ENCODE measurements around the gene FRMPD1. TPM values are rescaled to one million over a fixed set of nuclear protein-coding genes. Genes with fewer than 3 reads are reported as not detected.

The FRMPD1 gene
- total RNA-seq, 4 donors from 2014 or later: 0.21 TPM; not detected in 3

GRCh38 chr9:37676411-37676830, 25.7 kb downstream of the FRMPD1 start:
- no peak overlapping the region for H3K4me3 ChIP-seq
- intact Hi-C loops (cut with DNase I; ENCODE audit: low total_unique reads): no loop called here
- H3K4me1 ChIP-seq: no peaks in the 10 kb centered on the region
- no peaks in the 10 kb centered on the region for H3K27me3 ChIP-seq
- H3K36me3 ChIP-seq: no peaks in the 10 kb centered on the region
- no peak overlapping the region for H3K27ac ChIP-seq
- DNase-seq: no peak
- TF ChIP-seq POLR2A (IDR thresholded peaks at IDR 0.05): no peak
- no peak for TF ChIP-seq CTCF (IDR thresholded peaks at IDR 0.05)
- no peaks in the 10 kb centered on the region for H3K9me3 ChIP-seq

- H3K36me3 ChIP-seq: no peaks in the 10 kb centered on the region
- intact Hi-C loops (cut with DNase I; ENCODE audit: low total_unique reads): no loop called here
- no peak for DNase-seq
- TF ChIP-seq POLR2A (IDR thresholded peaks at IDR 0.05) (no peak), CTCF (IDR thresholded peaks at IDR 0.05) (no peak)
- H3K27me3 ChIP-seq: no peaks in the 10 kb centered on the region
- no peak overlapping the region for H3K27ac ChIP-seq
- no peaks in the 10 kb centered on the region for H3K4me1 ChIP-seq
- H3K4me3 ChIP-seq: no peak overlapping the region
- no peaks in the 10 kb centered on the region for H3K9me3 ChIP-seq
These were observed 26.7 kb downstream of the FRMPD1 start for GRCh38 chr9:37677435-37677834.

GRCh38 chr9:37678789-37679273, 28.1 kb downstream of the FRMPD1 start:
- no peak for DNase-seq

GRCh38 chr9:37679649-37680402, 29.1 kb downstream of the FRMPD1 start:
- intact Hi-C loops (cut with DNase I; ENCODE audit: low total_unique reads): no loop called here
- no peak overlapping the region for H3K27ac ChIP-seq
- no peak for DNase-seq
- no peak overlapping the region for H3K4me3 ChIP-seq
- no peaks in the 10 kb centered on the region for H3K9me3 ChIP-seq
- no peaks in the 10 kb centered on the region for H3K4me1 ChIP-seq
- no peaks in the 10 kb centered on the region for H3K36me3 ChIP-seq
- H3K27me3 ChIP-seq: no peaks in the 10 kb centered on the region
- no peak for TF ChIP-seq CTCF (IDR thresholded peaks at IDR 0.05)
- TF ChIP-seq POLR2A (IDR thresholded peaks at IDR 0.05): no peak

More at GRCh38 chr9:37678789-37679273, 28.1 kb downstream of the FRMPD1 start:
- intact Hi-C loops (cut with DNase I; ENCODE audit: low total_unique reads): no loop called here
- no peak overlapping the region for H3K4me3 ChIP-seq
- H3K4me1 ChIP-seq: no peaks in the 10 kb centered on the region
- no peak overlapping the region for H3K27ac ChIP-seq
- TF ChIP-seq POLR2A (IDR thresholded peaks at IDR 0.05) (no peak), CTCF (IDR thresholded peaks at IDR 0.05) (no peak)
- H3K27me3 ChIP-seq: no peaks in the 10 kb centered on the region
- H3K36me3 ChIP-seq: no peaks in the 10 kb centered on the region
- no peaks in the 10 kb centered on the region for H3K9me3 ChIP-seq

GRCh38 chr9:37682951-37683350, 32.2 kb downstream of the FRMPD1 start:
- TF ChIP-seq POLR2A (IDR thresholded peaks at IDR 0.05) (no peak), CTCF (IDR thresholded peaks at IDR 0.05) (no peak)
- Histone ChIP-seq H3K36me3 (no peaks in the 10 kb centered on the region), H3K27me3 (no peaks in the 10 kb centered on the region), H3K4me1 (no peaks in the 10 kb centered on the region), H3K27ac (no peak overlapping the region), H3K9me3 (no peaks in the 10 kb centered on the region), H3K4me3 (no peak overlapping the region)
- DNase-seq: no peak
- intact Hi-C loops (cut with DNase I; ENCODE audit: low total_unique reads): no loop called here
